Nephron (organoid): ENCODE data around the gene TSR3.

Experiments used
- H3K27ac Mint-ChIP-seq, 3 experiments: 2 replicates each; pipeline ENCODE4 v1.8.0; 2020; ENCODE audit warnings: mixed read lengths in 3 of 3, mild to moderate bottlenecking in 2 of 3, moderate library complexity in 1 of 3
- H3K27me3 Mint-ChIP-seq: 2 replicates; pipeline ENCODE4 v1.8.0; 2021; ENCODE audit warnings: low read depth, mild to moderate bottlenecking, moderate library complexity, mixed read lengths
- H3K36me3 Mint-ChIP-seq: 2 replicates; pipeline ENCODE4 v1.8.0; 2020; ENCODE audit warnings: low read depth, mixed read lengths
- H3K4me1 Mint-ChIP-seq: 2 replicates; pipeline ENCODE4 v1.8.0; 2020; ENCODE audit warnings: mixed read lengths
- H3K4me3 Mint-ChIP-seq, 3 experiments: 2 replicates each; pipeline ENCODE4 v1.8.0; 2020; ENCODE audit warnings: mild to moderate bottlenecking in 3 of 3, mixed read lengths in 3 of 3, moderate library complexity in 2 of 3
- H3K9me3 Mint-ChIP-seq: 2 replicates; pipeline ENCODE4 v1.8.0; 2020; ENCODE audit warnings: mixed read lengths
- TF ChIP-seq, protein P1 (sequence below), 3 experiments: fragments of 200-600 bp; sonication (generic); IDR thresholded peaks; one replicate each; pipeline ENCODE4 v1.5.0; 2021; ENCODE audit warnings: antibody characterized with exemption in 3 of 3; ENCODE audit not compliant: unreplicated experiment in 3 of 3

Gene TSR3

DNA sequence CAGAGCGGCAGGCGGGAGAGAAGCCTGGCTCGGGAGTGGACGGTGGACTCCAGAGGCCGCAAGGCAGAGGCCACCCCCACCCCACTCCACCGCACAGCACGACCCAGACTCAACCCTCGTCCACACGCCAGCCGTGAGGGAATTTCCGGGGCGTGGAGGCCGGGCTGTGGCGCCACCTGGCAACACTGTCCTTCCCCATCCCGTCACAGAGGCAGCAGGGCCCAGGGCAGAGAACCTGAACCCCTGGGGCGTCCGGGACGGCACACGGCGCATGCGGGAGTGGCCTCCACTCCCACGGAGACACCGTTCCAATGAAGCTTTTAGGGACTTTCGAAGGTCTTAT, 23.6 kb upstream of the TSR3 start:
- Mint-ChIP-seq H3K4me1 (peaks cover 13% of the 10 kb centered on the region), H3K36me3 (peaks cover 4% of the 10 kb centered on the region), H3K27me3 (peaks cover 13% of the 10 kb centered on the region), H3K4me3 (no peak overlapping the region), H3K27ac (no peak overlapping the region), H3K9me3 (no peaks in the 10 kb centered on the region)
- TF ChIP-seq, protein P1, sequence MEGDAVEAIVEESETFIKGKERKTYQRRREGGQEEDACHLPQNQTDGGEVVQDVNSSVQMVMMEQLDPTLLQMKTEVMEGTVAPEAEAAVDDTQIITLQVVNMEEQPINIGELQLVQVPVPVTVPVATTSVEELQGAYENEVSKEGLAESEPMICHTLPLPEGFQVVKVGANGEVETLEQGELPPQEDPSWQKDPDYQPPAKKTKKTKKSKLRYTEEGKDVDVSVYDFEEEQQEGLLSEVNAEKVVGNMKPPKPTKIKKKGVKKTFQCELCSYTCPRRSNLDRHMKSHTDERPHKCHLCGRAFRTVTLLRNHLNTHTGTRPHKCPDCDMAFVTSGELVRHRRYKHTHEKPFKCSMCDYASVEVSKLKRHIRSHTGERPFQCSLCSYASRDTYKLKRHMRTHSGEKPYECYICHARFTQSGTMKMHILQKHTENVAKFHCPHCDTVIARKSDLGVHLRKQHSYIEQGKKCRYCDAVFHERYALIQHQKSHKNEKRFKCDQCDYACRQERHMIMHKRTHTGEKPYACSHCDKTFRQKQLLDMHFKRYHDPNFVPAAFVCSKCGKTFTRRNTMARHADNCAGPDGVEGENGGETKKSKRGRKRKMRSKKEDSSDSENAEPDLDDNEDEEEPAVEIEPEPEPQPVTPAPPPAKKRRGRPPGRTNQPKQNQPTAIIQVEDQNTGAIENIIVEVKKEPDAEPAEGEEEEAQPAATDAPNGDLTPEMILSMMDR (IDR thresholded peaks at IDR 0.05; ENCODE audit: unreplicated experiment in 3 of 3), result no peak

DNA sequence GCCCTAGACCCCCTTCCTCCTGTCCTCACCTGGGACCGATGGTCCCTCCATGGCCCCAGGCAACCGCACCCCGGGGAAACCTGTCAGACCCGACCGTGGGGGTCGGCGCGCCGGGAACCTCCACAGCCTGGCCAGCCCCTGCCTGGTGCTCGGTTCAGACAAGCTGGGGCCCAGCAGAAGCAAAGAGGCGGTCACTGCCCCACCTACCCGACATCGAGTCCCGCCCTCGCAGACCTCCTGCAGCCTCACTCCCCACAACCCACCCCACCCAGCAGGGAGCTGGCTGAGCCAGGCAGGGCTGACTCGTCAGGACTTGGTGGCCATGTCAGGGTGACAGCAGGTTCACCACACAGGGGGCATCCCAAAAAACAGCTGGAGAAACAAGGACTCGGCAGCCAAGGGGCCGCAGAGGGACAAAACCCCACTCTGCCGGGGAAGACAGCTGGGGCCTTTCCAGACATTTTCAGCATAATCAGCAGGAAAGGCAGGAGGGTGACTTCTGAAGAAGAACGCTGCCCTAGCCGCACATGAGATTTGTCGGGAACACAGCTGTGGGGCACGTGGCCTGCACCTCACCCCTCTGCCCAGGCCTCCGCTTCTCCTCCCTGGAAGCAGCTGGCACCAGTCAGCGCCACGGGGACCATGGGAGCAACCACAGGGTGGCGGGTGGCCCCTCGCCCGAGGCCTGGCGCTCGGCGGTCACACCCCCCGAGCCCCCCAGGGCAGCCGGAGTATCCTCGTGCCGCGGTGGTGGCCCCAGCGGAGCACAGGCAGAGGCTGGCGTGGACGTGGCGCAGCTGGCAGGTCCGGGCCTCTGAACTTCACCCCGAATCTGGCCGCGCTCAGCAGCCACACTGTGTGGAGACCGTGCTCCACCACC, 23.0 kb upstream of the TSR3 start:
- H3K27me3 Mint-ChIP-seq, result peaks cover 9% of the 10 kb centered on the region
- TF ChIP-seq, protein P1 (IDR thresholded peaks at IDR 0.05; ENCODE audit: unreplicated experiment in 3 of 3), result no peak
- no peak overlapping the region for H3K4me3 Mint-ChIP-seq
- no peaks in the 10 kb centered on the region for H3K9me3 Mint-ChIP-seq
- no peak overlapping the region for H3K27ac Mint-ChIP-seq
- peaks cover 9% of the 10 kb centered on the region for H3K4me1 Mint-ChIP-seq
- peaks cover 4% of the 10 kb centered on the region for H3K36me3 Mint-ChIP-seq

DNA sequence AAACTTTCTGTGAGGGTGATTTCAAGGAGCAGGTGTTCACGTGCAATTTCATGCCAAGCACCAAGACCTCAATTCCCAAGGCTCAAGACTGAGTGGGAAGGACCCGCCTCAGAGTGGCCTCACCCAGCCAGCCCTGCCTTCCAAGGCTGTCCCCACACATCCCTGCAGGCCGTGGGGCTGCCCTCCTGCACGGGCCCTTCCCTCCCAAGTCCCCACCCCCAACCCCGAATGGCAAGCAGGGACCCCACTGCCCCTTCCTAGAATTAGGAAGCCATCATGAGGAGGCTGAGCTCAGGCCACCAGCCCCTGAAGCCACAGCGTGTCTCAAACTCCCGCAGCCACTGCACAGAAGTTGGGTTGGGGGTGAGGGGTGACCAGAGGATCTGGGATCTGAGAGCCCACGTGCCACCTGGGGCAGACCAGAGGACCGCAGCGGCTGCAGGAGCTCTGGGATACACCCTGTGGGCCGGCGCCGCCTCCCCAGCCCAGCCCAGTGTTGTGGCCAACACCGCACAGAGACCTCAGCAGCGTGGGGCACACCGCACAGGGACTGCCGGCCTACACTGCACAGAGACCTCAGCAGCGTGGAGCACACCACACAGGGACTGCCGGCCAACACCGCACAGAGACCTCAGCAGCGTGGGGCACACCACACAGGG, 20.7 kb upstream of the TSR3 start:
- peaks cover 4% of the 10 kb centered on the region for H3K36me3 Mint-ChIP-seq

DNA sequence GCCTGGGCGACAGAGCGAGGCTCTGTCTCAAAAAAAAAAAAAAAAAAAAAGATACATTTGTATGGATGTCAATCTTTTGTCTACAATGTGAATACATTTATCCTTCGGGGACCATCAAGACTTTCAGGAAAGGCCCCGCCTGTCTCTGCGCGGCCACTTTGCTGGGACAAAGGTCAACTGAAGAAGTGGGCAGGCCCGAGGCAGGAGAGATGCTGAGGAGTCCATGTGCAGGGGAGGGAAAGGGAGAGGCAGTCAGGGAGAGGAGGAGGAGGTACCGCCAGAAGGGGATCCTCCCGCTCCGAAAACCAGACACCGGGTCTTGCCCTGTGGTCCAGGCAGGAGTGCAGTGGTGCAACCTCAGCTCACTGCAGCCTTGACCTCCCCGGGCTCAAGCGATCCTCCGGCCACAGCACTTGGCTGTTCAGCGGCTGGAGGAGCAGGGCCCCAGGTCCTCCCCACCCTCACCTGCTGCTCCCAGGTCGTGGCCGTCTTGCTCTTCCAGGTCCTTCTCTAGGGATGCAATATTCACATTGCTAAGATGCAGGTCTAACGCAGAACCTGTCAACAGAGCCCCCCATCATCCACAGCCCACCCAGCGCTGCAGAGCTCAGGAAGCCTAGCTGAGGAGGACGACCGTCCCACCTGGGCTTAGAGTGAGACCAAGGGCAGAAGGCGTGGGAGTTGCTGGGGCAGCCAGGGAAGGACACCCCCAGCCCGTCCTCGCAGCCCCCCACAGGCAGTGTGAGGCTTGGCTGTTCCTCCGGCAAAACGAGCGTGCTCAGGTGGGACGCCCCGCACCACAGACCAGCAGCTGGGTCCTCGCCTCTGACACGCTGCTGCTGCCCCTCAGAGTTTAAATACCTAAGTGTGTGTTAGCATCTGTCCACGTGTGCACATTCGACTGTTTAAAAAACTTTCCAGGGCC, 19.6 kb upstream of the TSR3 start:
- H3K27ac Mint-ChIP-seq, result no peak overlapping the region
- no peak overlapping the region for H3K4me3 Mint-ChIP-seq
- peaks cover 2% of the 10 kb centered on the region for H3K36me3 Mint-ChIP-seq
- H3K4me1 Mint-ChIP-seq, result no peaks in the 10 kb centered on the region
- no peaks in the 10 kb centered on the region for H3K27me3 Mint-ChIP-seq
- TF ChIP-seq, protein P1 (IDR thresholded peaks at IDR 0.05; ENCODE audit: unreplicated experiment in 3 of 3), result no peak
- no peaks in the 10 kb centered on the region for H3K9me3 Mint-ChIP-seq

More for the DNA sequence above, 20.7 kb upstream of the TSR3 start:
- Mint-ChIP-seq H3K27ac (no peak overlapping the region), H3K9me3 (no peaks in the 10 kb centered on the region), H3K27me3 (no peaks in the 10 kb centered on the region), H3K4me1 (no peaks in the 10 kb centered on the region), H3K4me3 (no peak overlapping the region)
- TF ChIP-seq, protein P1 (IDR thresholded peaks at IDR 0.05; ENCODE audit: unreplicated experiment in 3 of 3), result no peak

DNA sequence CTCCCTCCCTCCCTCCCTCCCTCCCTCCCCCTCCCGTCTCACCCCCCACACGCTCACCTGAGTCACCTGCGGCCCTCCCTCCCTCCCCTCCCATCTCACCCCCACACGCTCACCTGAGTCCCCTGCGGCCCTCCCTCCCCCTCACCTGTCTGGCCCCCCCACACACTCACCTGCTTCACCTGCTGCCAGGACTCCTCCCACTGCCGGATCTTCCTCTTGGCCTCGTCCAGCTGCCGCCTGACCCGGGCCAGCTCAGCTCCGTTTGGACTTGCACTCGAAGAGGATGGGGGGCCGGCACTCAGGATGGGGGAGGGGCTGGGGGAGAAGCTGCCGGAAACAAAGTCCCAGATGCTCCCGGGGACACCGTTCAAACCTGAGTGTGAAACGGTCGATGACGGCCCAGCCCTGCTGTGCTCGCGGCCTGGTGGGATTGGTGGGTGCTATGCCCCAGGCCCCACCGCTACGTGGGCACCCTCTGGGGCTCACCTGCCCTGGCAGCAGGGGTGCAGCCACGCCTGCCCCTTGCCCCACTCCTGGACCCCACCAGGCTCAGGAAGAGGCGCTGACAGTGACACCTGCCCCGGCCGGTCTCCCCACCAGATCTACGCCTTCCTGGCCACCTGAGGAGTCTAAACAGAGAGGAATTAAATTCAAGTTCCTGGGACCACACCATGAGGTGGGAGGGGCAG, 16.0 kb upstream of the TSR3 start:
- Mint-ChIP-seq H3K9me3 (no peaks in the 10 kb centered on the region), H3K36me3 (peaks cover 4% of the 10 kb centered on the region), H3K27me3 (no peaks in the 10 kb centered on the region), H3K4me3 (no peak overlapping the region), H3K4me1 (peaks cover 4% of the 10 kb centered on the region), H3K27ac (no peak overlapping the region)
- TF ChIP-seq, protein P1 (IDR thresholded peaks at IDR 0.05; ENCODE audit: unreplicated experiment in 3 of 3), result no peak
